Epithelial cell of prostate (primary cell): ENCODE results near the gene NELFB.
"Not testable (repeated sequence)": the region's sequence is repeated elsewhere in the genome, so short reads cannot be mapped to it uniquely, and the experiment has no call there.

ENCODE experiments used
- DNase-seq: peaks from one replicate; pipeline ENCODE4 v3.0.0-alpha.2; 2011; ENCODE audit warnings: low read depth, low spot score
- H3K27ac ChIP-seq: fragments of 450-650 bp; 2 replicates; pipeline ENCODE4 v1.5.1; 2017; ENCODE audit warnings: mild to moderate bottlenecking

The NELFB gene

DNA sequence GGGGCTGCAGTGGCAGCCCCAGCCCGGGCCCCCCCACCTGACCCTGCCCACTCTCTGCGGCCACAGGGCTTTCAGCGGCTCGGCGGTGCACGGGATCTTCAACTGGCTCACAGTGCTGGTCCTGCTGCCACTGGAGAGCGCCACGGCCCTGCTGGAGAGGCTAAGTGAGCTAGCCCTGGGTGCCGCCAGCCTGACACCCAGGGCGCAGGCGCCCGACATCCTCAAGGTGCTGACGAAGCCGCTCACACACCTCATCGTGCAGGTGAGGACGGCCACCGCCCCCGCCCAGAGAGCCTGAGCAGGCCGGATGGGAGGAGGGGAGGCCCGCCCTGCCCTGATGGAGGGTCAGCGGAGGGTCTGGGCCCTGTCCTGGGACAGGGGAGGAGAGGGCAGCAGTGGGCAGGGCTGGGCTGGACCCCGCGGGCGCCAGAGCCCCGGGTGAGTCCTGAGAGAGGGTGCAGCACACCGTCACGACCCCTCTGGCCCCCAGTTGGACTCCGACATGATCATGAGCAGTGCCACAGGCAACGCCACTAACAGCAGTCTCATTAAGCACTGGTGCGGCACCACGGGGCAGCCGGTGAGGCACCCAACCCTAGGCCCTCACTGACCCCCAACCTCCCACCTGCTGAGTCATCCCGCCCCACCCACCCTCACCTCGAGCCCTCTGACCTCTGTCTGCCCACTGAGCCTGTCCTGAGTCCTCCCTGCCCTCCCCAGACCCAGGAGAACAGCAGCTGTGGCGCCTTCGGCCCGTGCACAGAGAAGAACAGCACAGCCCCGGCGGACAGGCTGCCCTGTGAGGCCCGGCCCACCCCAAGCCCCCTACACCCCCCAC, 21.8 kb upstream of the NELFB start:
- DNase-seq, result no peak
- H3K27ac ChIP-seq, result no peak overlapping the region

- no peak for DNase-seq
- H3K27ac ChIP-seq, result no peak overlapping the region
Observed at GRCh38 chr9:137234055-137234697, 21.0 kb upstream of the NELFB start.

GRCh38 chr9:137234758-137235423, 20.2 kb upstream of the NELFB start:
- H3K27ac ChIP-seq, result no peak overlapping the region
- DNase-seq, result no peak

- no peak for DNase-seq
- H3K27ac ChIP-seq, result no peak overlapping the region
Observed at GRCh38 chr9:137235424-137236237, 19.5 kb upstream of the NELFB start.

DNA sequence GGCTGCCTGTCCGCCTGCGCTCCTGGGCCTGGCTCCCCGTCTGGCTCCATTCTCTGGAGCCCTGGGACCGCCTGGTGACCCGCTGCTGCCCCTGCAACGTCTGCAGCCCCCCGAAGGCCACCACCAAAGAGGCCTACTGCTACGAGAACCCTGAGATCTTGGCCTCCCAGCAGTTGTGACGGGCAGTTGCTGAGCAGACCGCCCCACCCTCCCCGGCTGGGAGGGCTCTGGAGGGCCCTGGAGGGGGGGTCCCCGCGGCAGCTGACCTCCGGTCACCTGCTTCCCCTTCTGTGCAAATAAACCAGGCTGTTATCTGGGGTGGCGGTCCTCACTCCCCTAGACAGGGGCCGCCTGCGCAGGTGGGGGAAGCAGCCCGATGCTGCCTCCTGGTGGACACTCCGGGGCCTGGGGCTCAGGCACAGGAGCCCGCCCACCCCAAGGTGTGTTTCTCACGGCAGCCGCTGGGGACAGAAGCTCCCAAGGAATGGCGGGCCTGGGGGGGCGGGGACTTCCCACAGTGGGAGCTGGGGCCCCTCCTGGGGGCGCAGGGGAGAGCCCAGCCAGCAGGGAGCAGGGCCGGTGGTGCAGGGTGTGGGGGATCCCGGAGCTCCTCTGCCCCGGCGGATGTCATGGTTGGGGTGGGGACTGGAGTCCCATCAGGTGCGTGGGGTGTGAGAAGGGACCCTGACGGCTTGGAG, 18.7 kb upstream of the NELFB start:
- DNase-seq, result no peak
- no peak overlapping the region for H3K27ac ChIP-seq

- no peak for DNase-seq
- no peak overlapping the region for H3K27ac ChIP-seq
Observed at GRCh38 chr9:137236936-137237421, 18.1 kb upstream of the NELFB start.

DNA sequence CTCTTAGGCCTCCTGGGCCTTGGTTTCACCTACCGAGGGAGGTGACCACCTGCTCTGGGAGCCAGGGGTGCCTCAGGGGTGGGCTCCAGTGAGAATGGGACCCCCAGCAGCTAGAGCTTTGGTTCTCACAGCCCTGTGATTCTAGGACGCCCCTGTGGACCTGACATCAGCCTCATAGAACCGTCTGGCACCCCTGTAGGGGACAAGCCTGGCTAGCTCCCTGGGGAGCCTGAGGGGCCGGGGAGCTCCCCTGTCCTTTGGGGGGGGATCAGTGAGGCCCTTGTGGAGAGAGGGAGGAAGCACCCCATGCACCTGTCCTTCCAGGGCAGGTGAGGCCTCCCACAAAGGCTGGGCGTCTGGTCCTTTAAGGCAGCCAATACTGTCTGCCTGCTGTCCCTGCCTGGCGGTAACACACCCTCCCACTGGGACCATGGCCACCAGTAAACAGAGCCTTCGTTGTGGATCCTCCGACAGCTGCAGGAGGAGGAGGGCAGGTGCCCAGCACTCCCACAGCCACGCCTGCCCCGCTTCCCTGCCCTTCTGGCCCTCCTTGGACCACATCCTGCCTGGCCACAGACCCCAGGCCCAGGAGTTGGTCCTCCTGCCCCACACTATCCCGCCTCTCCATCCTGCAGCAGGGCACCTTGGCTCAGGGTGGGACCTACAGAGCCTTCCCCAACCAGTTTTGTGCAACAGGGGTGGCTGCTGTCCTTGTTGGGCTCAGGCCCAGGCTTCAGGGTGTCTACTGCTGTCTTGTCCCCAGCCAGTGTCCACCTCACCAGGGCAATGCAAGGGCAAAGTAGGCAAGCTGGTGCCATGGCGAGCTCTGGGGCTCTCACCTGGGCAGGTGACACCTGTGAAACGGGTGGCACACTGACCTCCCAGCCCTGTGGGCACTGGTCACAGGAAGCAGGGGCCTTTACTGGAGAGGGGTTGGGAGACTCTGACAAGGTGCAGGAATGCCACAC, 17.1 kb upstream of the NELFB start:
- no peak for DNase-seq
- no peak overlapping the region for H3K27ac ChIP-seq

DNA sequence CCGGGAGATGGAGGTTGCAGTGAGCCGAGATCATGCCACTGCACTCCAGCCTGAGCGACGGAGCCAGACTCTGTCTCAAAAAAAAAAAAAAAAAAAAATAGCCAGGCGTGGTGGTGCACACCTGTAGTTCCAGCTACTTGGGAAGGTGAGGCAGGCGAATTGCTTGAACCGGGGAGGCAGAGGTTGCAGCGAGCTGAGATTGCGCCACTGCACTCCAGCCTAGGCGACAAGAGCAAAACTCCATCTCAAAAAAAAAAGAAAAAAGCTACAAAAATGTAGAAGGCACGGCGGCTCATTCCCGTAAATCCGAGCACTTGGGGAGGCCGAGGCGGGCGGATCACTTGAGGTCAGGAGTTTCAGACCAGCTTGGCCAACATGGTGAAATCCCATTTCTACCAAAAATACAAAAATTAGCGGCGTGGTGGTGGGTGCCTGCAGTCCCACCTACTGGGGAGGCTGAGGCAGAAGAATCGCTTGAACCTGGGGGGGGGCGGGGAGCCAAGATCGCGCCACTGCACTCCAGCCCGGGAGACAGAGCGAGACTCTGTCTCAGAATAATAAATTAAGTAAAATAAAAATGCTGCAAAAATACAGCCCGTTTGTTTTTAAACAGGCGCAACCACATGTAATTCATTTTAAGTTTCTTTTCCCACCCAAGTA, 15.5 kb upstream of the NELFB start:
- DNase-seq, result not testable (repeated sequence)
- H3K27ac ChIP-seq, result peak overlapping the region; percentile 97

GRCh38 chr9:137240318-137240840, 14.7 kb upstream of the NELFB start:
- peak overlapping the region; percentile 97 for H3K27ac ChIP-seq

DNA sequence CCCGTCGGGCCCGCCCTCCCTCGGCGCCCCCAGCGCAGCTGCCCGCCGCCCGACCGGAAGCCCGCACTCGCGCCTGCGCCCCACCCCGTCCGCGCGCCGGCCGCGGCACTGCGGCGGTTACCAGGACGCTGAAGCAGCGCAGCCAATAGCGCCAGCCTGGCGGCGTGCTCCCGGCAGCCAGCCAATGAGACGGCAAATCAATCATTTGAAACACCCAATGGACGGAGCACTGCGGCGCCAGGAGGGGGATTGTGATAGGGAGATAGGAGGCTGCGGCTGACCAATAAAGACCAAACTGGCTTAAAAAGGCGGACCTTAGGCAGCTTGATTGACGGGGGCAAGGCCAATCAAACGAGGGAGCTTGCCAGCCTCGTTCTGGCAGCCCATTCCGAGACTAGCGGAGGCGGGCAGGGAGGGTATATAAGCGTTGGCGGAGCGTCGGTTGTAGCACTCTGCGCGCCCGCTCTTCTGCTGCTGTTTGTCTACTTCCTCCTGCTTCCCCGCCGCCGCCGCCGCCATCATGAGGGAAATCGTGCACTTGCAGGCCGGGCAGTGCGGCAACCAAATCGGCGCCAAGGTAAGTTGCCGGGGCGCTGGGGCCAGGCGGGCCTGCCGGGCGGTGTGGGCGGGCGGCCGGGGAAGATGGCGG, 14.2 kb upstream of the NELFB start, which contains the start of gene TUBB4B:
Gene TUBB4B (plus strand): TSS at position 447 of the 649 bp plus-strand sequence. CDS start 74 bp downstream, at position 521.
- peak; percentile 99 for DNase-seq
- peak within 1 kb of the TSS; percentile 97 for H3K27ac ChIP-seq

More at GRCh38 chr9:137240318-137240840, 14.7 kb upstream of the NELFB start:
- DNase-seq, result no peak

GRCh38 chr9:137241490-137242268, 13.4 kb upstream of the NELFB start:
- no peak for DNase-seq
- H3K27ac ChIP-seq, result peak overlapping the region; percentile 97

DNA sequence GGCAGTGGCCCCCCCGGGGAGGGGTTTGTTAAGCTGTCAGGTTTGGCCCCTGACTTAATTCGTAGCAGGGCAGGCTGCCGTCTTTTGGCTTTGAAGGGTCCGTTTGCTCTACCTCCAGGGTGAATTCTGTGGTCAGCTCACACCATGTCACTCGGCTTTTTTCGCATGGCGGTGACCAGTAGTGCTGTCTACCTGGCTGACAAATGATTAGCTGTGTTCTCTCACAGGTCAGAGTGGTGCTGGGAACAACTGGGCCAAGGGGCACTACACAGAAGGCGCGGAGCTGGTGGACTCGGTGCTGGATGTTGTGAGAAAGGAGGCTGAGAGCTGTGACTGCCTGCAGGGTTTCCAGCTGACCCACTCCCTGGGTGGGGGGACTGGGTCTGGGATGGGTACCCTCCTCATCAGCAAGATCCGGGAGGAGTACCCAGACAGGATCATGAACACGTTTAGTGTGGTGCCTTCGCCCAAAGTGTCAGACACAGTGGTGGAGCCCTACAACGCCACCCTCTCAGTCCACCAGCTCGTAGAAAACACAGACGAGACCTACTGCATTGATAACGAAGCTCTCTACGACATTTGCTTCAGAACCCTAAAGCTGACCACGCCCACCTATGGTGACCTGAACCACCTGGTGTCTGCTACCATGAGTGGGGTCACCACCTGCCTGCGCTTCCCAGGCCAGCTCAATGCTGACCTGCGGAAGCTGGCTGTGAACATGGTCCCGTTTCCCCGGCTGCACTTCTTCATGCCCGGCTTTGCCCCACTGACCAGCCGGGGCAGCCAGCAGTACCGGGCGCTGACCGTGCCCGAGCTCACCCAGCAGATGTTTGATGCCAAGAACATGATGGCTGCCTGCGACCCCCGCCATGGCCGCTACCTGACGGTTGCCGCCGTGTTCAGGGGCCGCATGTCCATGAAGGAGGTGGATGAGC, 12.6 kb upstream of the NELFB start:
- peak overlapping the region; percentile 97 for H3K27ac ChIP-seq
- no peak for DNase-seq

- not testable (repeated sequence) for DNase-seq
Observed at GRCh38 chr9:137243266-137243625, 11.9 kb upstream of the NELFB start.

DNA sequence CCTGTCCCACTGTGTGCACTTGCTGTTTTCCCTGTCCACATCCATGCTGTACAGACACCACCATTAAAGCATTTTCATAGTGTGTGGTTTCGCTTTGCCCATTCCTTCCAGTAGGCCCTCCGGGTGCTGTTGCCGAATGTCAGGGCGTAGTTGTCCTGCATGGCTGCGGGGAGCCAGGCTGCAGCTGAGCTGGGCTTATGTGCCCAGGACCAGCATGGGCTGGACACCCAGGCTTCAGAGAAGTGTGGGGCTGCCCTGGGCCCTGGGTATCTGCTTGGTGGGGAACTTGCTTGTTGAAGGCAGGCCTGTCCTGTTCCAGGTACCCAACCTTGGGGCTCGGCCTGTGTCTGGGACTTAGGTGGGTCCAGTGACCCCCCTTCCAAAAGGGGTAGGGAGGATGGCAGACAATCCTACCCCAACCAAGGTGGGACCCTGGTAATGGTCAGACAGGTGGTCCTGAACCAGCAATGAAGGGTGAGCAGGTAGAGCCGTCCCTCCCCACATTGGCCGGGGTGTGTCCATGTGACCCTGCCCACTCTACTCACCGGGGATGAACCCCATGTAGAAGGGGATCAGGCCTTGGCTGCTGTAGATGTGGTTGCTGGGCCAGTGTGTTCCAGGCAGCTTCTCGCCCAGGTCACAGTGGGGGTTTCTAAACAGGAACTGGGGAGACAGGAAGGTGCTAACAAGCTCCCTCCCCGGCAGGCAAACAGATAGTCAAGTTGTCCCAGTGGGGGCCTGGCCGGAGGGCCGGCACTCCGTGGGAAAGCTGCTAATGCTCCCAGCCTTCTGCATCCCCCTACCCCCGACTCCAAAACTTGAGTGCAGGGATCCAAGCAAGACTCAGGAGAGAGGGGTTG, 11.3 kb upstream of the NELFB start:
- no peak for DNase-seq
- peak overlapping the region; percentile 97 for H3K27ac ChIP-seq

More at GRCh38 chr9:137243266-137243625, 11.9 kb upstream of the NELFB start:
- H3K27ac ChIP-seq, result peak overlapping the region; percentile 97
